Measurements from ENCODE around the gene LMO7.

LMO7 gene

DNA sequence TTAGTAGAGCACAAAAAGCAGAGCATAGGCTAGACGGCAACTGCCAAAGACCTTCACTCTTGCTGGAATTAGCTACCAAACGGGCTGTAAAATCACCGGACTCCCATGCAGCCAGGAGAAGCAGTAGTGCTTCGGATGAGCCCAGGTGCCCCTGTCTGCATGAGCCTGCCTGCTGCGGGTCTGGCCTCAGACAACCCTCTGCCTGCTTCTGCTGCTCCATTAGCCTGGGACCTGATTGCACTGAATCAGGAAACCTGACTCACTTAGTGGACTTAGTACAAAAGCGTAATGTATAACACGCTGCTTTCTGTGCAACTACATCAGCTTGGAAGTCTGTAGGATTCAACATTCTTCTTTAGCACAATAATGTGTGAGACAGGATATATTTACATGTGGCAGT lies 170.0 kb downstream of the LMO7 start:
- no peak for DNase-seq

DNA sequence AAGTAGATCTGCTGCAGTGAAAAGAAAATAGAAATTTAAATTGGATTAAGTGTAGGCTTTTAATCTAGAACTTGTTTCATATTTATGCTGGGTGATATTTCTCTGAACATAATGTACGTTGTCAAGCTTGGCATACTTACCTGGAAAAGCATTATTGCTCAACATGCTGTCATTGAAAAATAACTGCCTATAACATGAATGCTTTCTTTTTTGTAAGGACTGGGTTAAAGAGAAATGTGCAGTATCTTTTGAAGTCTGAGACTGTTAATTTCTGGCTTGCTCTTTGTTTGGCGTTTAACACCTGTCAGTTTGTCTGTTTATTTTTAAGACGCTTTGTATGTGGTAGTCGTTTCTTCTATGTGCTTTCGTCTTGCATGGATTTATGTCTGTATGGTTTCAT lies 175.2 kb downstream of the LMO7 start:
- no peak for DNase-seq

DNA sequence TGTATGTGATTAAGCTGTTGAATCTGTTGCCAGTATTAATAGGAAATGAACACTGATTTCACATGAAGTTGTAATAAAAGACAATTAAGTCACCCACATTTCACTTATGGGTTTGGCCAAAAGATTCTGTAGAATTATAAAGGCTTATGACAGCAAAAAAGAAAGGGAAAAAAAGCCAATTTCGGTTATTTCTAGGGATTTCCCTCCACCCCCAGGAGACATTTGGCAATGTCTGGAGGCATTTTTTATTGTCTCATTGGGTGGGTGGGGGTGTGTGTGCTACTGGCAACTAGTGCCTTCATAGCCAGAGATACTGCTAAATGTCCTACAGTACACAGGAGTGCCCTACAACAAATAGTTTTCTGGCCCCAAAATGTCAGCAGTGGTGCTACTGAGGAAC lies 175.7 kb downstream of the LMO7 start:
- no peak for DNase-seq

- no peak for DNase-seq
These were observed 176.6 kb downstream of the LMO7 start for GRCh38 chr13:75812751-75813181.

DNA sequence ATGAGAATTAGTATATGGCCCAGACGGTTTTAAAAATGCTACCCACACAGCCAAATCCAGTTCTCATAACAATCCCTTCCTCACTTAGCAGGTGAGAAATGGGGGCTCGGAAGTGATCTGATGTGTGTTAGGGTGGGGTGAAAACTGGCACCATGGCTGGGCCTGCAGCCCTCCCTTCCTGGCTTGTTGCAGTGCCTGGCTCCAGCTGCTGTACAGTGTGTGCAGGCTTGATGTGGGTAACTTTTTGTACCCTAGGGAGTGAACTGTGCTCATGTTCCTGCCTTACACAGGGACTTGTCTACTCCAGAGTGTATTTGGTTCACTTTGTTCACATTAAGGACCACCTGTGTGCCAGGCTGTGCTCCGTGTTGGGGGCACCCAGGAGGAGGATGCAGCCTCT lies 177.2 kb downstream of the LMO7 start:
- no peak for DNase-seq

GRCh38 chr13:75818179-75818967 lies 182.2 kb downstream of the LMO7 start:
- no peak for DNase-seq

- DNase-seq = no peak
These were observed 182.8 kb downstream of the LMO7 start for GRCh38 chr13:75818968-75819225.

DNA sequence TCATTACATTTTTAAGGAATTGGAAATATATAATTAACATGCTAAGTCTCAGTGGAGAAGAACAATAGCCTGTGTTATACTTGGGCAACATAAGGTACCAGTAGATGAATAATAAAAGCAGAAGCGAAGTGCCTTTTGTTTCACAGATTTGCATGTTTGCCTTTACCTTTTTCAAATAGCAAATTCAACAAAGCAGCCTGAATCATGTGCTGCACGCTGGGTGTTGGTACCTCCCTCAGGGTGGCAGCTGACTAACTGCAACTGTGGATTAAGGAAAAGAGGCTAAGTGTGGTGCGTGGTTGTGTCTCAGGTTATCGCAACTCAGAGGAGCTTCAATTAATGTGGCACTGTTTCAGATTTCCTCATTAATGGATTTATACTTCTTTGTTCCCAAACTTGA lies 189.0 kb downstream of the LMO7 start:
- no peak for DNase-seq

GRCh38 chr13:75825594-75825993 lies 189.5 kb downstream of the LMO7 start:
- DNase-seq = no peak

GRCh38 chr13:75826391-75826790 lies 190.3 kb downstream of the LMO7 start:
- DNase-seq = no peak

DNA sequence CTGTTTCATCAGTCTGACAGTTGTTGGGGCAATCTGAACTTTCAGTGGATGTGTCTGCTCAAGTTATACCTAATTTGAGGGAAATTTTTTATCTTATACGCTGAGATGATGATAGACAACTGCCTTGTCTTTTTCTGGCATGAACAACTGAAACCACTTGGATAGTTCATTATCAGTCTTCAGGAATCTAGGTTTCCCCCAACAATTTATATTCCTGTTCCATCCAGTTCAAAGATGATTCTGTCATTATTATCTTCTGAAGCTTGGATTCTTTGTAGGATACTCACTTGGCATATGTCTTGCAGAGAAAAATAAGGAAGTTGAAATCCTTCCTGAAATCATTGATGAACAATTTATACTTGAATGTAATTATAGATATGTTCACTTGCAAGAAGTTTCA lies 193.7 kb downstream of the LMO7 start:
- DNase-seq = no peak

GRCh38 chr13:75830842-75831241 lies 194.7 kb downstream of the LMO7 start:
- DNase-seq = no peak

GRCh38 chr13:75831389-75831788 lies 195.3 kb downstream of the LMO7 start:
- DNase-seq = no peak

GRCh38 chr13:75832812-75833211 lies 196.7 kb downstream of the LMO7 start:
- DNase-seq = no peak

GRCh38 chr13:75836441-75836840 lies 200.3 kb downstream of the LMO7 start:
- peak; percentile 31 for DNase-seq

- no peak for DNase-seq
These were observed 202.4 kb downstream of the LMO7 start for GRCh38 chr13:75838366-75839005.

- DNase-seq = no peak
These were observed 203.3 kb downstream of the LMO7 start for GRCh38 chr13:75839406-75839805.

DNA sequence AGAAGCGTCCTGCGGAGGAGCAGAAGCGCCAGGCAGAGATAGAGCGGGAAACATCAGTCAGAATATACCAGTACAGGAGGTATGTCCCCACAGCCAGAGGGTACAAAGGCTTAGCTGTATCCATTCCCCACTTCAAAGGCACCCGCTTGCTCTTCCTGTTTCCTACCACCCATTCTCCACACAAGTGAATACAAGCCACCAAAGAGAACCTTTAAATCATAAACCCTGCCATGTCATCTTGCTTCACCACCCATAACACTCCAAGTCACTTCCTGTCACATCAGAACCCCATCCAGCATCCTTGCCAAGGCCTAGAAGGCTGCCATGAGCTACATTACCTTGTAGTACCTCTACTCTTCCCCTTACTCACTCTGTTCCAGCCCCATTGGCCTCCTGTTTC lies 205.8 kb downstream of the LMO7 start:
- no peak for DNase-seq

DNA sequence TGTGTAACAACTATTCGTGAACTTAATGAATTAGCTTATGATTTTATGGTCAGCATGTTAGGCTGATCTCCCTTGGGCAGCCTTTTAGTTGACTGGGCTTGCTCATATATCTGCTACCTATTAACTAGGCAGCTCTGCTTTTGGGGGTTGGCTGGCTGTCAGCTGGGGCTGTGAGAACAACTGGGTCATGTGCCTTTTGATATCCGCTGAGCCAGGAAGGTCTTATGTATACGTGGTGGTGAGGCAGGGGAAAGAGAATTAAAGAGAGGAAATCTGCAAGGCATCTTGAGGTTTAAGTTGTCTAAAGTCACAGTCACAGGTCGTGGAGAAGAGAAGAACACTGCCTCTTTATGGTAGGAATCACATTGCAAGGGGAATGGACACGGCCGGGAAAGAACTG lies 206.9 kb downstream of the LMO7 start:
- no peak for DNase-seq

- no peak for DNase-seq
These were observed 207.9 kb downstream of the LMO7 start for GRCh38 chr13:75843991-75844390.

GRCh38 chr13:75847588-75847987 lies 211.5 kb downstream of the LMO7 start:
- no peak for DNase-seq

- no peak for DNase-seq
These were observed 214.8 kb downstream of the LMO7 start for GRCh38 chr13:75850916-75851315.

DNA sequence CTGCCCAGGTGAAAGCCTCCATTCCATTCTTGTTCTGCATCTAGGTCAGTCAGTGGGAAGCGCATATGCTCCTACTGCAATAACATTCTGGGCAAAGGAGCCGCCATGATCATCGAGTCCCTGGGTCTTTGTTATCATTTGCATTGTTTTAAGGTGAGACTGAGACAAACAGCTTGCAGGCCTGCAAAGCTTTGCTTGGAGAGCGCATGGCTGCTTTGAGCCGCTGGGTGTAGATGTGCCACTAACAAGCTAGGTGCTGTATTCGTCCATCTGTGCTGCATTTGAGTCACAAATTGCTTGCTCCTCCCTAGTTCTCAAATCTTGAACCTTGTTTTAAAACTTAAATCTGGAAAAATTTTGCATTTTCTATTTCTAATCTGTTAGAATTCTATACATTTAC lies 219.1 kb downstream of the LMO7 start:
- no peak for DNase-seq

- DNase-seq = no peak
These were observed 219.7 kb downstream of the LMO7 start for GRCh38 chr13:75855847-75856246.

DNA sequence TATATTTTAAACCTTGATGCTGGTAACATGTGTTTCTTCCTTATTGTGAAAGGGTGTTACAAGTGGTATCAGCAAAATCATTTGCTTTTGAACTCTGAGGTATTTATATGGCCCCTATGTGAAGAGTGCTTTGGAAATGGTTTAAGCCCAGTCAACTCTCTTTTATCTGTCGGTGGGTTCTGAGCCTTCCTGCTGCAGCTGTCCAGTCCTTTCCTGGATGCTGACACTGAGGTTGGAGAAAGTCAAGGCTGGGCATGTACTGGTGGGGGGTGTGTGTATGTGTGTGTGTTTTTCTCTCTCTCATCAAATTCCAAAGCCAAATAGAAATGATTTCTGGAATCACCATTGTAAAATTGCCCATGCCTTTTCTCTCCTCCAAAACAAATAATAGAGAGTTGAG lies 221.2 kb downstream of the LMO7 start:
- no peak for DNase-seq
